Brain microvascular endothelial cell (primary cell): ENCODE data around the gene CHKB.
"Not testable (repeated sequence)": the region's sequence is repeated elsewhere in the genome, so short reads cannot be mapped to it uniquely, and the experiment has no call there.

Experiments
- DNase-seq: peaks from one replicate; pipeline ENCODE4 v3.0.0-alpha.2; 2020
- H3K27ac ChIP-seq: fragments of 250-450 bp; sonication (Bioruptor Pico); 2 replicates; pipeline ENCODE4 v1.5.1; 2020; ENCODE audit warnings: mild to moderate bottlenecking, moderate library complexity
- H3K27me3 ChIP-seq: fragments of 250-450 bp; sonication (Bioruptor Pico); replicated peaks from 2 replicates; pipeline ENCODE4 v1.5.1; 2020; ENCODE audit warnings: mild to moderate bottlenecking
- H3K36me3 ChIP-seq: fragments of 250-450 bp; sonication (Bioruptor Pico); replicated peaks from 2 replicates; pipeline ENCODE4 v1.5.1; 2020; ENCODE audit warnings: mild to moderate bottlenecking
- H3K4me3 ChIP-seq: 2 replicates; pipeline ENCODE4 v1.5.1; 2011; ENCODE audit warnings: low read depth, mild to moderate bottlenecking, control low read depth, low read length, moderate library complexity
- in situ Hi-C: cut with HindIII; loops from 2 replicates; pipeline ENCODE4 v1.10.0; 2017; ENCODE audit warnings: low sequenced_read_pairs, low pct_ligation_motif_present
- TF ChIP-seq, protein P1 (sequence below): IDR thresholded peaks from 2 replicates; pipeline ENCODE4 v1.5.1; 2011; ENCODE audit warnings: low read depth, mild to moderate bottlenecking, moderate library complexity, low read length, control low read depth, inconsistent platforms; ENCODE audit errors: missing control alignments

CHKB gene

GRCh38 chr22:50621948-50622722 lies 39.5 kb upstream of the CHKB start:
- H3K27ac ChIP-seq, result no peak overlapping the region
- DNase-seq, result no peak
- TF ChIP-seq, protein P1, sequence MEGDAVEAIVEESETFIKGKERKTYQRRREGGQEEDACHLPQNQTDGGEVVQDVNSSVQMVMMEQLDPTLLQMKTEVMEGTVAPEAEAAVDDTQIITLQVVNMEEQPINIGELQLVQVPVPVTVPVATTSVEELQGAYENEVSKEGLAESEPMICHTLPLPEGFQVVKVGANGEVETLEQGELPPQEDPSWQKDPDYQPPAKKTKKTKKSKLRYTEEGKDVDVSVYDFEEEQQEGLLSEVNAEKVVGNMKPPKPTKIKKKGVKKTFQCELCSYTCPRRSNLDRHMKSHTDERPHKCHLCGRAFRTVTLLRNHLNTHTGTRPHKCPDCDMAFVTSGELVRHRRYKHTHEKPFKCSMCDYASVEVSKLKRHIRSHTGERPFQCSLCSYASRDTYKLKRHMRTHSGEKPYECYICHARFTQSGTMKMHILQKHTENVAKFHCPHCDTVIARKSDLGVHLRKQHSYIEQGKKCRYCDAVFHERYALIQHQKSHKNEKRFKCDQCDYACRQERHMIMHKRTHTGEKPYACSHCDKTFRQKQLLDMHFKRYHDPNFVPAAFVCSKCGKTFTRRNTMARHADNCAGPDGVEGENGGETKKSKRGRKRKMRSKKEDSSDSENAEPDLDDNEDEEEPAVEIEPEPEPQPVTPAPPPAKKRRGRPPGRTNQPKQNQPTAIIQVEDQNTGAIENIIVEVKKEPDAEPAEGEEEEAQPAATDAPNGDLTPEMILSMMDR, result peak; percentile 36
- no peak overlapping the region for H3K4me3 ChIP-seq
- in situ Hi-C loops, result no loop called here
- H3K36me3 ChIP-seq, result no peaks in the 10 kb centered on the region
- no peaks in the 10 kb centered on the region for H3K27me3 ChIP-seq

DNA sequence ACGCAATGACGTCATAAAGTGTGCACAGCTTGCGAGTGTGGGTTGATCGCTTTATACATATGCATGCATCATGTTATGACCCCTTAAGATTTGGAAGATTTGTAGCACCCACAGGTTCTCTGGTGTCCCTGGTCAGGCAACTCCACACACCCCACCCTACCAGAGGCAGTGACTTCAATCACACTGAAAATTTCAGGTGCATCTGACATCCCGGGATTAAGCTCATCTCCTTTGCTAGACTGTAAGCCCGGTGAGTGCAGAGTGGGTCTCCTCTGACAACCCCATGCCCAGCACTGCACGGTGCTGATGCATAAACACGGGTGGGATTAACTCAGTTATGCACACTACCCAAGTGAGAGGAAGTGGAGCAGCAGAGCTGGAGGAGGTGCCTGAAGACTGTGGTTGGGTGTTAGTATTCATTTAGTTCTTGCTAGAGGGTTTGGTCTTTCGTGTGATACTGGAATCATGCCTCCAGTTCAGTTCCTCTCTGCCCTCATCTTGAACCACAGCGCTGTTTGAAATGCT lies 38.8 kb upstream of the CHKB start:
- in situ Hi-C loops, result no loop called here
- no peaks in the 10 kb centered on the region for H3K27me3 ChIP-seq
- TF ChIP-seq, protein P1, result no peak
- DNase-seq, result no peak
- H3K27ac ChIP-seq, result no peak overlapping the region
- H3K36me3 ChIP-seq, result no peaks in the 10 kb centered on the region
- no peak overlapping the region for H3K4me3 ChIP-seq

DNA sequence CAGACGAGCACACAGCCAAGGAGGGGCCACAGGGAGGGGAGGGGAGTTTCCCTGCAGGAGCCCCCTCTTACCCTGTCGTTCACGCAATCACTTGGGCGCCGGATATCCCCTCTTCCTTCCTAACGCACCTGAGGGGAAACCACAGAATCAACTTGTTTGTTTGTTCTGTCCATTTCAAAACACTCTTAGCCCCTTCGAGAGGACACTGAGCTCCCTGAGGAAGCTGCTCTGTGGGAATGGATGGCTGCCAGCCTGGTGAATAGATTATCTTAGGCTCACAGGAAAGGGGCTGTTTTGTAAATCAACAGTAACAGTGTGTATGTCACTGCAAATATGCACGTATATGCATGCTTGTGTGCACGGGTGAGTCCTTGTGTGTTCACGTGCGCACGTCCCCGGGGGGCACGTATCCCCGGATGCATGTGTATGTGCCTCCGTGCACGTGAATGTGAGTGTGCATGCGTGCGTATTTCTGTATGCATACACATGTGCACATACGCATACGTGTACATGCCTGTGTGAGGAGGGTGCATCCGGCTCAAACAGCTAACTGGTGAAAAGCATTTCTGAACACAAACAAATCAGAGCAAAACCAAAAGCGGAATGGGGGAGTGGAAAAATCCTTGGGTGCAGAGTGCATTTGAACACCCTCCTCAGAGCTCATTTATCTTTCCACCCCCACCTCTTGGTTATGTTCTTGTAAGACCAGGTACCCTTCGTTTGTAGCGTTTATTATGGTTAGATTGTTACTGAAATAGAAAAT lies 38.1 kb upstream of the CHKB start:
- no peak overlapping the region for H3K4me3 ChIP-seq
- in situ Hi-C loops, result no loop called here
- no peaks in the 10 kb centered on the region for H3K27me3 ChIP-seq
- H3K36me3 ChIP-seq, result no peaks in the 10 kb centered on the region
- DNase-seq, result no peak
- no peak overlapping the region for H3K27ac ChIP-seq
- TF ChIP-seq, protein P1, result no peak

DNA sequence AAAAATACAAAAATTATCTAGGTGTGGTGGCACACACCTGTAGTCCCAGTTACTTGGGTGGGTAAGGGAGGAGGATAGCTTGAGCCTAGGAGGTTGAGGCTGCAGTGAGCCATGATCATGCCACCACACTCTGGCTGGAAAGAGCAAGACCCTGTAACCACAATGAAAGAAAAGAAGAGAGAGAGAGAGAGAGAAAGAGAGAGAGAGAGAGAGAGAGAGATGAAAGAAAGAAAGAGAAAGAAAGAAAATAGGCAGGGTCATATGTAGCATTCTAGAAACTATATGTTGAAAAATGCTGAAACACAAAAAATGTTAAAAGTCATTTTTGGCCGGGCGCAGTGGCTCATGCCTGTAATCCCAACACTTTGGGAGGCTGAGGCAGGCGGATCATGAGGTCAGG lies 31.6 kb upstream of the CHKB start:
- H3K36me3 ChIP-seq, H3K27ac ChIP-seq, H3K27me3 ChIP-seq, H3K4me3 ChIP-seq, DNase-seq, in situ Hi-C loops: not testable (repeated sequence)

DNA sequence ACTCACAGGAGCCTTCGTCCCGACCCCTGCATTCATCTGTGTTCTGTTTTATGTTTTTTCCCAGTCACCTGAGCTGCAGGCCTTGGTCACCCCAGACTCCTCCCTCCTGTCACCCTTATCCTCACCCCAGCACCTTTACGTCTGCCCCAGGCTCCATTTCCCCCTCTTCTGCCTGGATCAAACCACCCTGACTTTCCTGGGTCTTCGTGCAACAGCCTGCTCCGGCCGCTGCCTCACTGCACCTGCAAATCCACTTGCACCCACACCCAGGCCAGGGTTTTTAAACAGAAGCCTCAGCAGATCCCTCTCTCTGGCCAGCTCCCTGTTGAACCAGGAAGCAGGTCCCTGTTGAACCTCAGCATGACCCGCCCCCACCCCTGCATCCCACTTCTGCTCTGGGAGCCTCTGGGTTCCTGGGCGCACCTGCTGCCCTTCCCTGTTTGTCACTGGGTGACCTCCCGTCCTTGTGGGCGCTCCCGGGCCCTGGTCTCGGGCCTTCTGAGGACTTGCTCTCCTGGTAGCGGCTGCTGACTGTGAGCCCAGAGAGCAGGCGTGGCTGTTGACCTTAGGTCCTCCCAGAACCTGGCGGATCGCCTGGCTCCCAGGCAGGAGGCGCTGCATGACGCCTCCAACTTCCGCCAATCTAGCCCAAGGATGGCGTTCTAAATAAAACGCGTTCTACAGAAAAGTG lies 30.8 kb upstream of the CHKB start:
- no peaks in the 10 kb centered on the region for H3K27me3 ChIP-seq
- H3K36me3 ChIP-seq, result no peaks in the 10 kb centered on the region
- no peak for DNase-seq
- no peak overlapping the region for H3K4me3 ChIP-seq
- TF ChIP-seq, protein P1, result no peak
- H3K27ac ChIP-seq, result no peak overlapping the region
- in situ Hi-C loops, result no loop called here
